ENCODE measurements around the gene ANGEL1. TPM values are rescaled to one million over a fixed set of nuclear protein-coding genes. Genes with fewer than 3 reads are reported as not detected.

ANGEL1 gene
- polyA plus RNA-seq, 1 of the 3 experiments (the other 2 are of a cell fraction) = 14.1 TPM

DNA sequence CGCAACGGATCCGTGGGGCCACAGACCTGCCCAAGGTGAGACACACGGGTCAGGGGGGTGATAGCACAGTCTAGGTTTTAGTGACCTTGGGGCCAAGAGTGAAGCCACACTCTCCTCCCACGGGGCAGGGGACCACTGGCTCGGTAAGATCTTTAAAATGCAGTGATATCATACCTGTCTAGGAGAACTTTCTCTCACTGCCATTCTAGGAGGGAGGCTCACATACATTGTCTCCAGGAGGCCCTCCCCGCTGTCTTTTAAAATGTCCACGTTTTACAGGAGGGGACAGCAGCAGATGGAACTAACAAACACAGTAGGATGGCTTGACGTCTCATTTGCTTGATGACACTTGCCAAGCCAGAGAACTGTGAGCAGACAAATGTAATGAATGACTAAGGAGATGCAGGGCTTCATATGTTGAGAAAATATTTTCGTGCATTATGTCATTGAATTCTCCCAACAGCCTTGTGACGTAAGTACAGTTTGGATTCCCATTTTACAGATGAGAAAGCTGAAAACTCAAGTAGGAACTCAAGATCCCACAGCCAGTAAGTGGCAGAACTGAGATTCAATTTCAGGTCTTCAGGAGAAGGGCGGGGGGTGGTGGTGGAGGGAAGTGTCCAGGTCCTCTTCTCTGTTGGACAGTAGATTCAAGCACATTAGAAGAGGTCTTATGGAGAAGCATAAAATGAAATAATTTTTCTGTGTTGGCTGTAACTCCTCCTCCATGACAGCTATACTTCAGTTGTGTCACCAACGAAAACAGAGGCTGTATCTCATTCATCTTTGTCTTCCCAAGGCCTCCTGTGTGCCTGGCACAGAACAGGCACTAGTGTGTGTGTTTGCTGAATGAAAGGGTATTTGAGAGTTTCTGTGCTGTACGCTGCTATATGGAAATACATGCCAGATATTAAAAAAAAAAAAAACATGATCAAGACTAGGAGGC lies 49.3 kb downstream of the ANGEL1 start:
- Histone ChIP-seq H3K4me3 (ENCODE audit: low read depth in 2 of 2, low read length in 1 of 2) (peak overlapping the region in 1 of 2 experiments; percentile 79; a peak in 2 of 4 replicates), H3K9me3 (no peaks in the 10 kb centered on the region), H3K9ac (no peak overlapping the region), H3K36me3 (replicated peaks in 1 of 2; ENCODE audit: control insufficient read depth in 1 of 2, insufficient read depth in 2 of 2, low read length in 1 of 2) (no peaks in the 10 kb centered on the region), H3K27me3 (ENCODE audit: insufficient read depth) (no peaks in the 10 kb centered on the region), H3K4me2 (peak overlapping the region; percentile 98), H3K79me2 (ENCODE audit: insufficient read depth) (no peaks in the 10 kb centered on the region), H3K4me1 (ENCODE audit: control insufficient read depth in 1 of 2, insufficient read depth in 2 of 2, low read depth in 1 of 2, low read length in 1 of 2) (peaks cover 0 to 37% of the 10 kb centered on the region in 2 experiments; a peak in 1 of 4 replicates), H3F3A (replicated peaks; ENCODE audit: insufficient read depth) (peaks cover 2% of the 10 kb centered on the region), H4K20me1 (ENCODE audit: insufficient read depth) (no peaks in the 10 kb centered on the region), H2AFZ (ENCODE audit: low read depth) (no peak overlapping the region), H3K9me2 (no peaks in the 10 kb centered on the region), H3K27ac (ENCODE audit: low read depth in 2 of 2, low read length in 1 of 2) (no peak overlapping the region; a peak in 1 of 4 replicates)
- DNase-seq = no peak
- WGBS (ENCODE audit: low lambda C conversion rate) = 90% methylated on average over 12 of the region's 14 CpGs
- TF ChIP-seq EP300 (IDR thresholded peaks at IDR 0.05; ENCODE audit: borderline replicate concordance in 1 of 2, low read depth in 1 of 2, low read length in 1 of 2) (no peak), GABPA (IDR thresholded peaks at IDR 0.05; ENCODE audit: low read depth) (no peak), ELF1 (IDR thresholded peaks at IDR 0.05) (no peak), NRF1 (IDR thresholded peaks at IDR 0.05; ENCODE audit: low read depth, low read length) (no peak), JUND (IDR thresholded peaks at IDR 0.05) (no peak), MEF2A (IDR thresholded peaks at IDR 0.05; ENCODE audit: borderline replicate concordance, low read depth) (no peak), TAF1 (IDR thresholded peaks at IDR 0.05; ENCODE audit: borderline replicate concordance, low read depth, low read length) (no peak), MXI1 (IDR thresholded peaks at IDR 0.05; ENCODE audit: low read depth, low read length) (no peak), FOXJ3 (CRISPR knock-in tag; IDR thresholded peaks at IDR 0.05) (no peak)
- TF ChIP-seq, protein P1, sequence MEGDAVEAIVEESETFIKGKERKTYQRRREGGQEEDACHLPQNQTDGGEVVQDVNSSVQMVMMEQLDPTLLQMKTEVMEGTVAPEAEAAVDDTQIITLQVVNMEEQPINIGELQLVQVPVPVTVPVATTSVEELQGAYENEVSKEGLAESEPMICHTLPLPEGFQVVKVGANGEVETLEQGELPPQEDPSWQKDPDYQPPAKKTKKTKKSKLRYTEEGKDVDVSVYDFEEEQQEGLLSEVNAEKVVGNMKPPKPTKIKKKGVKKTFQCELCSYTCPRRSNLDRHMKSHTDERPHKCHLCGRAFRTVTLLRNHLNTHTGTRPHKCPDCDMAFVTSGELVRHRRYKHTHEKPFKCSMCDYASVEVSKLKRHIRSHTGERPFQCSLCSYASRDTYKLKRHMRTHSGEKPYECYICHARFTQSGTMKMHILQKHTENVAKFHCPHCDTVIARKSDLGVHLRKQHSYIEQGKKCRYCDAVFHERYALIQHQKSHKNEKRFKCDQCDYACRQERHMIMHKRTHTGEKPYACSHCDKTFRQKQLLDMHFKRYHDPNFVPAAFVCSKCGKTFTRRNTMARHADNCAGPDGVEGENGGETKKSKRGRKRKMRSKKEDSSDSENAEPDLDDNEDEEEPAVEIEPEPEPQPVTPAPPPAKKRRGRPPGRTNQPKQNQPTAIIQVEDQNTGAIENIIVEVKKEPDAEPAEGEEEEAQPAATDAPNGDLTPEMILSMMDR (IDR thresholded peaks at IDR 0.05) = no peak
- TF ChIP-seq, protein P2, sequence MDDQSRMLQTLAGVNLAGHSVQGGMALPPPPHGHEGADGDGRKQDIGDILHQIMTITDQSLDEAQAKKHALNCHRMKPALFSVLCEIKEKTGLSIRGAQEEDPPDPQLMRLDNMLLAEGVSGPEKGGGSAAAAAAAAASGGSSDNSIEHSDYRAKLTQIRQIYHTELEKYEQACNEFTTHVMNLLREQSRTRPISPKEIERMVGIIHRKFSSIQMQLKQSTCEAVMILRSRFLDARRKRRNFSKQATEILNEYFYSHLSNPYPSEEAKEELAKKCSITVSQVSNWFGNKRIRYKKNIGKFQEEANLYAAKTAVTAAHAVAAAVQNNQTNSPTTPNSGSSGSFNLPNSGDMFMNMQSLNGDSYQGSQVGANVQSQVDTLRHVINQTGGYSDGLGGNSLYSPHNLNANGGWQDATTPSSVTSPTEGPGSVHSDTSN (IDR thresholded peaks at IDR 0.05) = no peak
- CTCF ChIA-PET = no interaction called here
- POLR2A ChIA-PET = no interaction called here

DNA sequence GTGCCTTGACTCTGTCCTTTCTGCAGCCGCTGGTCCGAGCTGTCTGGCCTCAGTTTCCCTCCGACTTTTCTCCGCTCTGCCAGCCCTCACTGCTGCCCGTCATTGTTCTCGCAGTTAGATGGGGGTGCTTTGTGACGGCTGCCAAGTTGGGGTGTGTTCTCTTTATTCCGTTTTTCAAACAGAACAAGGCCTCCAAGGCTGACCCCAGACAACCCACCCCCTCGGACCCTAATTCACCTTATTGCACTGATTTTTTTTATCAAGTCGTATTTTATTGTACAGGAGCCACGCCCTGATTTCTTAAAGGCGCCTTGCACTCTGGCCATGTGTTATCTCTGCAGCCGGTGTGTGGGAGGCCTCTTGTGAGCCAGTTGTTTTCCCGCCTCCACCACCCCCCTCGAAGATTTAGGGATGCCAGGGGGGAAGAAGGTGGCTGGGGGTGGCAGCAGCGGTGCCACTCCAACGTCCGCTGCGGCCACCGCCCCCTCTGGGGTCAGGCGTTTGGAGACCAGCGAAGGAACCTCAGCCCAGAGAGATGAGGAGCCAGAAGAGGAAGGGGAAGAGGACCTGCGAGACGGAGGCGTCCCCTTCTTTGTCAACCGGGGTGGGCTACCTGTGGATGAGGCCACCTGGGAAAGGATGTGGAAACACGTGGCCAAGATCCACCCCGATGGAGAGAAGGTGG lies 50.1 kb downstream of the ANGEL1 start:
- H3K27ac ChIP-seq (ENCODE audit: low read depth in 2 of 2, low read length in 1 of 2) = peak overlapping the region in 1 of 2 experiments; percentile 79; a peak in 1 of 4 replicates
- H2AFZ ChIP-seq (ENCODE audit: low read depth) = peak overlapping the region; percentile 93
- peaks cover 0 to 29% of the 10 kb centered on the region in 2 experiments; a peak in 1 of 4 replicates for H3K4me1 ChIP-seq (ENCODE audit: control insufficient read depth in 1 of 2, insufficient read depth in 2 of 2, low read depth in 1 of 2, low read length in 1 of 2)
- CTCF ChIA-PET = interaction anchor here (2.0 to 3.6 kb wide), 2 partner anchors 22 to 53 kb away, joined by 9 to 18 read pairs; no protein-coding TSS in a partner anchor
- POLR2A ChIA-PET = no interaction called here
- WGBS (ENCODE audit: low lambda C conversion rate) = 61% methylated on average over 27 of the region's 28 CpGs
- no peak for DNase-seq
- H3K9me3 ChIP-seq = no peaks in the 10 kb centered on the region
- peak overlapping the region; percentile 98 for H3K4me2 ChIP-seq
- peak overlapping the region; percentile 79 to 92 for H3K4me3 ChIP-seq (ENCODE audit: low read depth in 2 of 2, low read length in 1 of 2)
- H3K36me3 ChIP-seq (replicated peaks in 1 of 2; ENCODE audit: control insufficient read depth in 1 of 2, insufficient read depth in 2 of 2, low read length in 1 of 2) = no peaks in the 10 kb centered on the region
- H3F3A ChIP-seq (replicated peaks; ENCODE audit: insufficient read depth) = peaks cover 2% of the 10 kb centered on the region
- H3K27me3 ChIP-seq (ENCODE audit: insufficient read depth) = no peaks in the 10 kb centered on the region
- peak overlapping the region; percentile 55; the same call in 1 of the 2 replicates for H3K9ac ChIP-seq
- no peaks in the 10 kb centered on the region for H4K20me1 ChIP-seq (ENCODE audit: insufficient read depth)
- no peaks in the 10 kb centered on the region for H3K79me2 ChIP-seq (ENCODE audit: insufficient read depth)
- TF ChIP-seq GATA2 (CRISPR knock-in tag; IDR thresholded peaks at IDR 0.05) (no peak), SIN3A (IDR thresholded peaks at IDR 0.05; ENCODE audit: borderline replicate concordance, low read depth, low read length) (no peak), MEF2A (IDR thresholded peaks at IDR 0.05; ENCODE audit: borderline replicate concordance, low read depth) (no peak), EP300 (IDR thresholded peaks at IDR 0.05; ENCODE audit: borderline replicate concordance in 1 of 2, low read depth in 1 of 2, low read length in 1 of 2) (no peak), RXRA (IDR thresholded peaks at IDR 0.05; ENCODE audit: borderline replicate concordance, low read depth) (no peak), JUND (IDR thresholded peaks at IDR 0.05) (no peak), TCF12 (IDR thresholded peaks at IDR 0.05) (no peak), TAF1 (IDR thresholded peaks at IDR 0.05; ENCODE audit: borderline replicate concordance, low read depth, low read length) (no peak), GABPA (IDR thresholded peaks at IDR 0.05; ENCODE audit: low read depth) (no peak)
- TF ChIP-seq, protein P1 (IDR thresholded peaks at IDR 0.05) = no peak
- TF ChIP-seq, protein P3, sequence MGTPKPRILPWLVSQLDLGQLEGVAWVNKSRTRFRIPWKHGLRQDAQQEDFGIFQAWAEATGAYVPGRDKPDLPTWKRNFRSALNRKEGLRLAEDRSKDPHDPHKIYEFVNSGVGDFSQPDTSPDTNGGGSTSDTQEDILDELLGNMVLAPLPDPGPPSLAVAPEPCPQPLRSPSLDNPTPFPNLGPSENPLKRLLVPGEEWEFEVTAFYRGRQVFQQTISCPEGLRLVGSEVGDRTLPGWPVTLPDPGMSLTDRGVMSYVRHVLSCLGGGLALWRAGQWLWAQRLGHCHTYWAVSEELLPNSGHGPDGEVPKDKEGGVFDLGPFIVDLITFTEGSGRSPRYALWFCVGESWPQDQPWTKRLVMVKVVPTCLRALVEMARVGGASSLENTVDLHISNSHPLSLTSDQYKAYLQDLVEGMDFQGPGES (IDR thresholded peaks at IDR 0.05; ENCODE audit: low read depth, low read length) = no peak
- no peaks in the 10 kb centered on the region for H3K9me2 ChIP-seq

Measured in SK-N-SH (cell line).